ENCODE results near the gene TIGD7.

GRCh38 chr16:3327514-3327913, 22.3 kb upstream of the TIGD7 start:
- no peak for TF ChIP-seq CTCF (IDR thresholded peaks at IDR 0.05; ENCODE audit: low read depth, low read length)
- TF ChIP-seq EZH2phosphoT487 (IDR thresholded peaks at IDR 0.05; ENCODE audit: low read depth), result no peak
